Measurements from ENCODE around the gene CFDP1. TPM values are rescaled to one million over a fixed set of nuclear protein-coding genes. Genes with fewer than 3 reads are reported as not detected.

The CFDP1 gene
- total and polyA plus RNA-seq, 4 experiments from 2014 or later = 37.1 to 42.4 (median 41.9) TPM

DNA sequence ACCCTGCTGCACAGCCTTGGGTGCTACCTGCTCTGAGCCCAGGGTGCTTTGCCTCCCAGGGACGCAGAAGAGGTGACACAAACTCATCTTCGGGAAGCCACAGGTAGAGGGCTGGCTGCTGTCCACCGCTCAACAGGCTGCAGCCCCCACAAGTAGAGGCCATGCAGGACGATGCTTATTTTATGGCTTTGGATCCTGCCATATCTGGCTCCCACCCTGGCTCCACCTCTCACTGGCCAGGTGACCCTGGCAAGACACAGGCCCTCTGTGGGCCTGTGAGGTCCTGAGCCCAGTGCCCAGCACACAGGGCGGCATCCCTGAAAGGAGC is 170.5 kb downstream of the CFDP1 start:
- H3K4me1 ChIP-seq (ENCODE audit: insufficient read depth, low read length) = peaks cover 9% of the 10 kb centered on the region
- H3K27me3 ChIP-seq (ENCODE audit: insufficient read depth, low read length) = peaks cover 12% of the 10 kb centered on the region
- no peaks in the 10 kb centered on the region for H3K9me3 ChIP-seq (ENCODE audit: control insufficient read depth in 1 of 2, low read length in 2 of 2)
- ChIA-PET POLR2A (ENCODE audit: partially characterized antibody) (no interaction called here), CTCF (ENCODE audit: partially characterized antibody) (interaction anchor here (1.6 kb wide), 1 partner anchor 122 kb away, joined by 3 read pairs; no protein-coding TSS in a partner anchor)
- DNase-seq = no peak
- peaks cover 21 to 34% of the 10 kb centered on the region in 2 donors for H3K27me3 Mint-ChIP-seq
- peaks cover 3 to 13% (median 7%) of the 10 kb centered on the region in 4 donors for H3K4me1 Mint-ChIP-seq
- intact Hi-C loops (cut with micrococcal nuclease) = no loop called here
- no peaks in the 10 kb centered on the region for H3K36me3 ChIP-seq (ENCODE audit: insufficient read depth, low read length)
- H3K27ac ChIP-seq (ENCODE audit: low read depth, low read length) = no peak overlapping the region
- H3K4me3 Mint-ChIP-seq = no peak overlapping the region
- H3K36me3 Mint-ChIP-seq = no peaks in the 10 kb centered on the region
- no peak overlapping the region for H3K27ac Mint-ChIP-seq
- H3K9me3 Mint-ChIP-seq = no peaks in the 10 kb centered on the region
- no peak overlapping the region for H3K4me3 ChIP-seq (ENCODE audit: low read length in 2 of 2)

DNA sequence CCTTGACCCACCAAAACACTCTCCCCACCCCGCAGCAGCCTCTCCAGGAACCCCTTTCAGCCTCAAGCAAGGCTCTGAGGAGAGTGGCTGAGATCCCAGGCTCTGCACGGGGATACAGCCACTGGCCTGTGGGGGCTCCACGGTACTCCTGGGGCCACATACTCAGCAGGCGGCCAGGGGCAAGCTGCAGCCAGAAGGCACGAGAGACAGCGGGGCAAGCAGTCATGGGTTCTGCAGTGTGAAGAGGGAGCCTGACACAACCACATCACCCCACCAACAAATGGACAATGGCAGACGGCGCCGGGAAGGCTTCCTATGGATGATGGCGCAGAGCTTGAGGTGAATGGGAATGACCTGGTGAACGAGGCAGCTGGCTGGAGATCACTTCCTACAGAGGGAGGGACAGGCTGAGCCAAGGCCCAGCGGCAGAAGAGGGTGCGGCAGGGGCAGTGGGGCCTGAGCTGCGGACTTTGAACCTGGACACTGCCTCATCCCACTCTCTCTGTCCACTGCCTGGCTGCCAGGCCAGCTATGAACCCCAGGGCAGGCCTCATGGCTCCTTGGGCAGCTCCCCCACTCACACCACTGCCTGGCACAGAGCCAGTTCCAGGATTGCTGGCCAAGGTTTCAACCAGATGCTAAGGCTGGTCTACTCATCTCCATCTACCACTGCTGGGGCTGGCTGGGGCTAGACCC is 171.1 kb downstream of the CFDP1 start:
- POLR2A ChIA-PET (ENCODE audit: partially characterized antibody) = no interaction called here

DNA sequence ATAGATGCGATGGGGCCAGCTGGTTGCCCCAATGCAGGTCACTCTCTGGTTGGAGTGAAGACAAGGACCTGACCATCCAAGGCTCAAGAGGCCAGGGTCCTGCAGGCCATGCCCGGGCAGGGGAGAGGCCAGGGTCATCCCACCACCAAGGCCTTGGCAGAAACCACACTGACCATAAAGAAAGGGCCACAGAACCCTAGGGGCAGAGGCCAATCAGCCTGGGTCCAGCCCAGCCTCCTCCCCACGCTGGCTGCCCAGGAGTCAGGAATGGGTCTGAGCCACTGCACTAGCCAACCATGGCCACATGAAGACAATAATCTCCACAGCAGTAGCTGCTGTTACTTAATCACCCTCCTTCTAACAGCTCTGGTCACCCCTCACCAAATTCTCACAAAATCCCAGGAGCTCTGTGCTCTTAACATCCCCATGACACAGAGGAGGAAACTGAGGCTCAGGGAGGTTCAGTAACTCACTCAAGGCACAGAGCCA is 171.7 kb downstream of the CFDP1 start:
- intact Hi-C loops (cut with micrococcal nuclease) = no loop called here
- no peak overlapping the region for H3K4me3 Mint-ChIP-seq
- H3K9me3 ChIP-seq (ENCODE audit: control insufficient read depth in 1 of 2, low read length in 2 of 2) = no peaks in the 10 kb centered on the region
- peaks cover 21 to 34% of the 10 kb centered on the region in 2 donors for H3K27me3 Mint-ChIP-seq
- no peak overlapping the region for H3K27ac ChIP-seq (ENCODE audit: low read depth, low read length)
- no peaks in the 10 kb centered on the region for H3K9me3 Mint-ChIP-seq
- ChIA-PET POLR2A (ENCODE audit: partially characterized antibody) (no interaction called here), CTCF (ENCODE audit: partially characterized antibody) (interaction anchor here (1.6 kb wide), 1 partner anchor 124 kb away, joined by 3 read pairs; no protein-coding TSS in a partner anchor)
- DNase-seq = no peak
- peaks cover 3 to 13% (median 7%) of the 10 kb centered on the region in 4 donors for H3K4me1 Mint-ChIP-seq
- H3K36me3 Mint-ChIP-seq = no peaks in the 10 kb centered on the region
- no peak overlapping the region for H3K27ac Mint-ChIP-seq
- peaks cover 12% of the 10 kb centered on the region for H3K27me3 ChIP-seq (ENCODE audit: insufficient read depth, low read length)
- H3K4me3 ChIP-seq (ENCODE audit: low read length in 2 of 2) = no peak overlapping the region
- H3K36me3 ChIP-seq (ENCODE audit: insufficient read depth, low read length) = no peaks in the 10 kb centered on the region
- H3K4me1 ChIP-seq (ENCODE audit: insufficient read depth, low read length) = peaks cover 9% of the 10 kb centered on the region

More for the DNA sequence above, 171.1 kb downstream of the CFDP1 start:
- CTCF ChIA-PET (ENCODE audit: partially characterized antibody) = interaction anchor here (1.6 kb wide), 1 partner anchor 123 kb away, joined by 3 read pairs; no protein-coding TSS in a partner anchor
- H3K9me3 Mint-ChIP-seq = no peaks in the 10 kb centered on the region
- peaks cover 21 to 34% of the 10 kb centered on the region in 2 donors for H3K27me3 Mint-ChIP-seq
- no peaks in the 10 kb centered on the region for H3K9me3 ChIP-seq (ENCODE audit: control insufficient read depth in 1 of 2, low read length in 2 of 2)
- no peak for DNase-seq
- peaks cover 9% of the 10 kb centered on the region for H3K4me1 ChIP-seq (ENCODE audit: insufficient read depth, low read length)
- H3K4me3 Mint-ChIP-seq = no peak overlapping the region
- no peak overlapping the region for H3K4me3 ChIP-seq (ENCODE audit: low read length in 2 of 2)
- no peak overlapping the region for H3K27ac Mint-ChIP-seq
- intact Hi-C loops (cut with micrococcal nuclease) = no loop called here
- no peaks in the 10 kb centered on the region for H3K36me3 ChIP-seq (ENCODE audit: insufficient read depth, low read length)
- peaks cover 12% of the 10 kb centered on the region for H3K27me3 ChIP-seq (ENCODE audit: insufficient read depth, low read length)
- no peak overlapping the region for H3K27ac ChIP-seq (ENCODE audit: low read depth, low read length)
- no peaks in the 10 kb centered on the region for H3K36me3 Mint-ChIP-seq
- H3K4me1 Mint-ChIP-seq = peaks cover 3 to 13% (median 7%) of the 10 kb centered on the region in 4 donors

GRCh38 chr16:75260851-75261589 is 172.3 kb downstream of the CFDP1 start:
- DNase-seq = no peak
- ChIA-PET CTCF (ENCODE audit: partially characterized antibody) (no interaction called here), POLR2A (ENCODE audit: partially characterized antibody) (no interaction called here)
- Histone ChIP-seq H3K9me3 (ENCODE audit: control insufficient read depth in 1 of 2, low read length in 2 of 2) (no peaks in the 10 kb centered on the region), H3K4me3 (ENCODE audit: low read length in 2 of 2) (no peak overlapping the region), H3K4me1 (ENCODE audit: insufficient read depth, low read length) (peaks cover 9% of the 10 kb centered on the region), H3K27ac (ENCODE audit: low read depth, low read length) (no peak overlapping the region), H3K27me3 (ENCODE audit: insufficient read depth, low read length) (peaks cover 9% of the 10 kb centered on the region), H3K36me3 (ENCODE audit: insufficient read depth, low read length) (no peaks in the 10 kb centered on the region)
- no peak overlapping the region for H3K4me3 Mint-ChIP-seq
- H3K27me3 Mint-ChIP-seq = peaks cover 17 to 29% of the 10 kb centered on the region in 2 donors
- no peaks in the 10 kb centered on the region for H3K36me3 Mint-ChIP-seq
- peaks cover 0 to 10% (median 5%) of the 10 kb centered on the region in 4 donors for H3K4me1 Mint-ChIP-seq
- intact Hi-C loops (cut with micrococcal nuclease) = no loop called here
- H3K9me3 Mint-ChIP-seq = no peaks in the 10 kb centered on the region
- no peak overlapping the region for H3K27ac Mint-ChIP-seq

DNA sequence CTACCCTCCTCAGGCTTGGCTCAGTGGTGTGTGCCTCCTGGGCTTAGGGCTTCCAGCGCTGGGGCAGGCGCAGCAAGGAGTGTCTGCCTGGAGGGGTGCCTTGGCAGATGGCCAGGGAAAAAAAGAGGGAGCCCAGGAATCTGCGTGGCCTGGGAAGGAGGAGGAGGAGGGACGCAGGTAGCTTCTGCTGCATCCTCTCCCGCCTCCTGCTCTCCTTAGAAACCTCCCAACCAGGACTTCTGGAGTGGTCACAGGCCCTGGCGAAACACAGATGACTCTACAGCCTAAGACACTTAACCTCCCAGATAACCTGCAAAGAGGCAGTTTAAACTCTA is 174.5 kb downstream of the CFDP1 start:
- H3K27me3 Mint-ChIP-seq = peaks cover 13 to 22% of the 10 kb centered on the region in 2 donors
- Histone ChIP-seq H3K36me3 (ENCODE audit: insufficient read depth, low read length) (no peaks in the 10 kb centered on the region), H3K27ac (ENCODE audit: low read depth, low read length) (no peak overlapping the region), H3K4me3 (ENCODE audit: low read length in 2 of 2) (no peak overlapping the region), H3K9me3 (ENCODE audit: control insufficient read depth in 1 of 2, low read length in 2 of 2) (no peaks in the 10 kb centered on the region), H3K4me1 (ENCODE audit: insufficient read depth, low read length) (no peaks in the 10 kb centered on the region), H3K27me3 (ENCODE audit: insufficient read depth, low read length) (no peaks in the 10 kb centered on the region)
- ChIA-PET POLR2A (ENCODE audit: partially characterized antibody) (no interaction called here), CTCF (ENCODE audit: partially characterized antibody) (no interaction called here)
- no peak overlapping the region for H3K4me3 Mint-ChIP-seq
- no peaks in the 10 kb centered on the region for H3K36me3 Mint-ChIP-seq
- H3K4me1 Mint-ChIP-seq = no peaks in the 10 kb centered on the region
- intact Hi-C loops (cut with micrococcal nuclease) = no loop called here
- peak in 1 of 5 donors; percentile 7 for DNase-seq
- H3K9me3 Mint-ChIP-seq = no peaks in the 10 kb centered on the region
- H3K27ac Mint-ChIP-seq = no peak overlapping the region

DNA sequence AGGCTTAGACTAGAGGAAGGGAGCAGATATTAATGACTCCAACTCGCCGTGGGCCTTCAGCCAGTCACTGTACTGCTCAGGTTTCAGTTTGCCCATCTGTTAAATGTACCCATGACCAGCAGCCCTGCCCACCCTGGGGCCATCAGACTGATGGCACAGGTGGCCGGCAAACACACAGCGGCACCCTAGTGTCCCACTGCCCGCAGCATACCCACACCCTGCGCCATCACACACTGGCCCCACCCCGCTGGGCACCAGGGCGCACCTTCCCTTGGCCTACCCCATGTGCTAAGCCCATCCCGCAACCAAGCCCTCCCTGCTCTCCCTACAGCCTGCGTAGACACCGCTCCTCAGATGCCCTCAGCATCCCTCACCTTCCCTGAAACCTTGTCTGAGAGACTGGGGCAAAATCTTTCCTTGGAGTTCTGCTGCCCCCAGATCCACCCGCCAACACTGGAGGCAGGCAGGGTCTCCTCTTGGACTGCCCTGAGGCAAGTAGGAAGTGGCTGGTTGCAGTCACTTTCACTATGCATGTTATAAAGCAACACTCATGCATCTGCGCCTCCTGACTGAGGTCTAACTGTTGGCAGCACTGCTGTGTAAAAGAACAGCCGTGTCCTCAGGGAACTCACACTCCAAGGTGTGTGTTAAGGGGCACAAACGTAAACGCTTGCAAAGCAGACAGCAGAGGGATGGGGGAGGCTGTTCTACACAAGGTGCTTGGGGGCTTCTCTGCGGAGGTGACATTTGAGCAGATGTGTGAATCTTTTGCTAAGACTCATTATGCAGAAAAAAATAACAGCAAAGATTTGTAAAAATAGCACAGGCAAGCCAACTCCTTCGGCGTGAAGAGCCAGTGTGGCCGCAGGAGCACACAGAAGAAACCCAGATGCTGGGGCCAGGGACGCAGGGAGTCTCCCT is 175.2 kb downstream of the CFDP1 start:
- H3K4me3 Mint-ChIP-seq = no peak overlapping the region
- no peak overlapping the region for H3K4me3 ChIP-seq (ENCODE audit: low read length in 2 of 2)
- no peaks in the 10 kb centered on the region for H3K36me3 Mint-ChIP-seq
- no peak overlapping the region for H3K27ac Mint-ChIP-seq
- no peaks in the 10 kb centered on the region for H3K27me3 ChIP-seq (ENCODE audit: insufficient read depth, low read length)
- ChIA-PET CTCF (ENCODE audit: partially characterized antibody) (no interaction called here), POLR2A (ENCODE audit: partially characterized antibody) (no interaction called here)
- H3K9me3 Mint-ChIP-seq = no peaks in the 10 kb centered on the region
- H3K4me1 ChIP-seq (ENCODE audit: insufficient read depth, low read length) = no peaks in the 10 kb centered on the region
- intact Hi-C loops (cut with micrococcal nuclease) = no loop called here
- no peaks in the 10 kb centered on the region for H3K4me1 Mint-ChIP-seq
- H3K27me3 Mint-ChIP-seq = peaks cover 14 to 16% of the 10 kb centered on the region in 2 donors
- no peak overlapping the region for H3K27ac ChIP-seq (ENCODE audit: low read depth, low read length)
- DNase-seq = peak in 1 of 5 donors; percentile 14
- no peaks in the 10 kb centered on the region for H3K9me3 ChIP-seq (ENCODE audit: control insufficient read depth in 1 of 2, low read length in 2 of 2)
- H3K36me3 ChIP-seq (ENCODE audit: insufficient read depth, low read length) = no peaks in the 10 kb centered on the region
